H9 (cell line): Measurements from ENCODE around the gene GFI1B. TPM values are rescaled to one million over a fixed set of nuclear protein-coding genes. Genes with fewer than 3 reads are reported as not detected.

Source experiments
- DNase-seq: peaks from one replicate; pipeline ENCODE4 v3.0.0-alpha.2; 2017
- H2AFZ ChIP-seq: one replicate; pipeline ENCODE4 v1.6.1; 2013; ENCODE audit warnings: mild to moderate bottlenecking, low read length, control low read depth, moderate library complexity
- H2AK5ac ChIP-seq: 2 replicates; pipeline ENCODE4 v1.6.1; 2013; ENCODE audit warnings: low read length, control low read depth, mixed read lengths; ENCODE audit not compliant: insufficient read length
- H2BK120ac ChIP-seq: one replicate; pipeline ENCODE4 v1.6.1; 2013; ENCODE audit warnings: low read depth, mild to moderate bottlenecking, low read length, control low read depth, inconsistent platforms; ENCODE audit not compliant: poor library complexity, severe bottlenecking
- H2BK12ac ChIP-seq: 2 replicates; pipeline ENCODE4 v1.6.1; 2013; ENCODE audit warnings: low read length, control low read depth, mixed read lengths, low read depth; ENCODE audit not compliant: insufficient read length
- H2BK15ac ChIP-seq: 2 replicates; pipeline ENCODE4 v1.6.1; 2013; ENCODE audit warnings: low read depth, low read length, control low read depth
- H2BK20ac ChIP-seq: one replicate; pipeline ENCODE4 v1.6.1; 2013; ENCODE audit warnings: low read depth, mild to moderate bottlenecking, low read length, control low read depth, inconsistent platforms; ENCODE audit not compliant: poor library complexity, severe bottlenecking
- H2BK5ac ChIP-seq: 2 replicates; pipeline ENCODE4 v1.6.1; 2013; ENCODE audit warnings: low read length, control low read depth, mixed read lengths; ENCODE audit not compliant: insufficient read length
- H3K14ac ChIP-seq: 2 replicates; pipeline ENCODE4 v1.6.1; 2013; ENCODE audit warnings: low read length, control low read depth; ENCODE audit not compliant: insufficient read depth
- H3K18ac ChIP-seq: 2 replicates; pipeline ENCODE4 v1.6.1; 2013; ENCODE audit warnings: low read depth, mild to moderate bottlenecking, mixed read lengths, low read length, control low read depth; ENCODE audit not compliant: insufficient read length
- H3K23ac ChIP-seq: 2 replicates; pipeline ENCODE4 v1.6.1; 2013; ENCODE audit warnings: low read length, control low read depth, mixed read lengths, low read depth; ENCODE audit not compliant: insufficient read length
- H3K23me2 ChIP-seq: 2 replicates; pipeline ENCODE4 v1.6.1; 2013; ENCODE audit warnings: low read depth, mild to moderate bottlenecking, mixed read lengths, low read length, control low read depth; ENCODE audit not compliant: insufficient read length, poor library complexity, severe bottlenecking
- H3K27ac ChIP-seq: 2 replicates; pipeline ENCODE4 v1.5.1; 2013; ENCODE audit warnings: low read length, control low read depth, mixed read lengths, low read depth; ENCODE audit not compliant: insufficient read length
- H3K27me3 ChIP-seq: 2 replicates; pipeline ENCODE4 v1.6.1; 2013; ENCODE audit warnings: low read length, control low read depth, inconsistent platforms; ENCODE audit not compliant: insufficient read depth
- H3K4ac ChIP-seq: 2 replicates; pipeline ENCODE4 v1.6.1; 2013; ENCODE audit warnings: low read depth, mild to moderate bottlenecking, control low read depth, inconsistent platforms, low read length, moderate library complexity
- H3K4me1 ChIP-seq: 2 replicates; pipeline ENCODE4 v1.6.1; 2013; ENCODE audit warnings: low read length, control low read depth, inconsistent platforms; ENCODE audit not compliant: insufficient read depth
- H3K4me2 ChIP-seq: 2 replicates; pipeline ENCODE4 v1.6.1; 2013; ENCODE audit warnings: low read length, control low read depth, mixed read lengths; ENCODE audit not compliant: insufficient read length, insufficient read depth
- H3K56ac ChIP-seq: 2 replicates; pipeline ENCODE4 v1.6.1; 2013; ENCODE audit warnings: low read depth, mild to moderate bottlenecking, mixed read lengths, low read length, control low read depth; ENCODE audit not compliant: insufficient read length
- H3K79me1 ChIP-seq: 2 replicates; pipeline ENCODE4 v1.6.1; 2013; ENCODE audit warnings: low read depth, mild to moderate bottlenecking, moderate library complexity, low read length, control low read depth, inconsistent platforms; ENCODE audit not compliant: insufficient read depth, poor library complexity, severe bottlenecking
- H3K79me2 ChIP-seq: 2 replicates; pipeline ENCODE4 v1.6.1; 2013; ENCODE audit warnings: low read length, control low read depth, inconsistent platforms; ENCODE audit not compliant: insufficient read depth
- H3K9ac ChIP-seq: 2 replicates; pipeline ENCODE4 v1.6.1; 2013; ENCODE audit warnings: low read length, control low read depth, mixed read lengths; ENCODE audit not compliant: insufficient read length; ENCODE audit errors: extremely low read depth
- H3K9me3 ChIP-seq: one replicate; pipeline ENCODE4 v1.6.1; 2013; ENCODE audit warnings: low read depth, low read length, inconsistent platforms; ENCODE audit not compliant: control insufficient read depth
- H3T11ph ChIP-seq: one replicate; pipeline ENCODE4 v1.6.1; 2013; ENCODE audit warnings: mild to moderate bottlenecking, low read length, control low read depth, inconsistent platforms
- H4K20me1 ChIP-seq: one replicate; pipeline ENCODE4 v1.6.1; 2013; ENCODE audit not compliant: control insufficient read depth, insufficient read length, insufficient read depth
- H4K5ac ChIP-seq: 2 replicates; pipeline ENCODE4 v1.6.1; 2013; ENCODE audit warnings: low read depth, mild to moderate bottlenecking, mixed read lengths, low read length, control low read depth; ENCODE audit not compliant: insufficient read length
- H4K8ac ChIP-seq: replicated peaks from 2 replicates; pipeline ENCODE4 v1.6.1; 2013; ENCODE audit warnings: low read length, control low read depth, mixed read lengths, low read depth; ENCODE audit not compliant: insufficient read length
- H4K91ac ChIP-seq: 2 replicates; pipeline ENCODE4 v1.6.1; 2013; ENCODE audit warnings: low read depth, mild to moderate bottlenecking, moderate library complexity, mixed read lengths, low read length, control low read depth; ENCODE audit not compliant: insufficient read length
- H3K27ac Mint-ChIP-seq, 3 experiments: 2 replicates in 2 of 3; 3 replicates in 1 of 3; pipeline ENCODE4 v1.8.0; 2020 to 2021; ENCODE audit warnings: mixed read lengths in 3 of 3, mild to moderate bottlenecking in 1 of 3, moderate library complexity in 1 of 3
- H3K27me3 Mint-ChIP-seq: 2 replicates; pipeline ENCODE4 v1.8.0; 2021; ENCODE audit warnings: low read depth, mild to moderate bottlenecking, moderate library complexity, mixed read lengths
- H3K36me3 Mint-ChIP-seq, 3 experiments: 2 replicates in 2 of 3; 3 replicates in 1 of 3; pipeline ENCODE4 v1.8.0; 2020 to 2021; ENCODE audit warnings: low read depth in 3 of 3, mixed read lengths in 3 of 3; ENCODE audit not compliant: insufficient read depth in 1 of 3
- H3K4me1 Mint-ChIP-seq, 2 experiments: 2 replicates each; pipeline ENCODE4 v1.8.0; 2020; ENCODE audit warnings: mixed read lengths in 2 of 2
- H3K4me3 Mint-ChIP-seq, 2 experiments: 2 replicates in 1 of 2; 3 replicates in 1 of 2; pipeline ENCODE4 v1.8.0; 2020 to 2021; ENCODE audit warnings: mild to moderate bottlenecking in 2 of 2, mixed read lengths in 2 of 2, moderate library complexity in 1 of 2
- H3K9me3 Mint-ChIP-seq, 2 experiments: 2 replicates in 1 of 2; 3 replicates in 1 of 2; pipeline ENCODE4 v1.8.0; 2020; ENCODE audit warnings: mild to moderate bottlenecking in 2 of 2, mixed read lengths in 2 of 2, moderate library complexity in 1 of 2
- CTCF ChIP-seq: fragments of 200-600 bp; sonication (generic); conservative IDR thresholded peaks from 3 replicates; pipeline ENCODE4 v1.8.0; 2021; ENCODE audit warnings: antibody characterized with exemption, mild to moderate bottlenecking
- WGBS: extraction: QIAGEN DNeasy Blood & Tissue Kit; methylation state at CpG from one replicate; pipeline ENCODE4 v1.1.7; 2013; ENCODE audit warnings: missing lambda C conversion rate, low lambda C conversion rate, mixed read lengths; ENCODE audit not compliant: insufficient read length; ENCODE audit errors: extremely low coverage; 5-methylcytosine and 5-hydroxymethylcytosine counted together
- total RNA-seq: library from RNA; stranded (reverse); gene quantifications from 2 replicates; pipeline ENCODE4 v1.2.1, GENCODE V29; 2021

Gene GFI1B
- total RNA-seq, 1 experiment from 2014 or later: not detected

- Mint-ChIP-seq H3K9me3 (no peaks in the 10 kb centered on the region), H3K4me1 (peaks cover 6 to 19% of the 10 kb centered on the region in 2 experiments), H3K27ac (no peak overlapping the region), H3K36me3 (peaks cover 0 to 5% (median 0%) of the 10 kb centered on the region in 3 experiments; a peak in 3 of 7 replicates), H3K4me3 (no peak overlapping the region), H3K27me3 (no peaks in the 10 kb centered on the region)
- H2BK15ac ChIP-seq: no peak overlapping the region
- H2BK120ac ChIP-seq: no peak overlapping the region
- no peak overlapping the region for H4K5ac ChIP-seq
- no peak for DNase-seq
- H3K27ac ChIP-seq: no peak overlapping the region
- no peak overlapping the region for H4K91ac ChIP-seq
- no peak overlapping the region for H3T11ph ChIP-seq
- H4K20me1 ChIP-seq: no peaks in the 10 kb centered on the region
- H3K18ac ChIP-seq: no peak overlapping the region
- H2AK5ac ChIP-seq: no peak overlapping the region
- no peaks in the 10 kb centered on the region for H3K9me3 ChIP-seq
- no peak overlapping the region for H2AFZ ChIP-seq
- H3K14ac ChIP-seq: no peak overlapping the region
- no peaks in the 10 kb centered on the region for H3K27me3 ChIP-seq
- no peak overlapping the region for H2BK20ac ChIP-seq
- H4K8ac ChIP-seq: no peak overlapping the region
- no peak for TF ChIP-seq CTCF
- H3K79me2 ChIP-seq: peaks cover 7% of the 10 kb centered on the region; the same call in 1 of the 2 replicates
- H3K4me2 ChIP-seq: no peak overlapping the region
- H3K23ac ChIP-seq: no peak overlapping the region
- WGBS: no CpG with 5 or more reads among the region's 7 CpGs
- H3K4me1 ChIP-seq: no peaks in the 10 kb centered on the region
- H3K56ac ChIP-seq: no peak overlapping the region
- H3K4ac ChIP-seq: no peak overlapping the region
- H3K9ac ChIP-seq: no peak overlapping the region
- no peak overlapping the region for H2BK12ac ChIP-seq
- H3K23me2 ChIP-seq: no peaks in the 10 kb centered on the region
- peaks cover 3% of the 10 kb centered on the region for H3K79me1 ChIP-seq
- H2BK5ac ChIP-seq: no peak overlapping the region
Measured at GRCh38 chr9:132937463-132937901, 41.0 kb upstream of the GFI1B start.
